HepG2 (cell line): Measurements from ENCODE around the gene CD151. TPM values are rescaled to one million over a fixed set of nuclear protein-coding genes. Genes with fewer than 3 reads are reported as not detected.

Source experiments
- DR1 ChIP-seq: sonication (generic); formaldehyde crosslinking; IDR thresholded peaks from 2 replicates; pipeline ENCODE4 v1.8.0; 2021; ENCODE audit warnings: mild to moderate bottlenecking, missing genetic modification reagents, inconsistent platforms
- EP300 ChIP-seq, 3 experiments: sonication (generic) in 1 of 3; formaldehyde crosslinking in 1 of 3; IDR thresholded peaks; 2 replicates each; pipeline versions ENCODE4 v1.5.1 to v1.6.1; 2011 to 2020; ENCODE audit warnings: low read depth in 2 of 3, low read length in 2 of 3, borderline replicate concordance in 1 of 3, improper control_type of control experiment in 1 of 3, mild to moderate bottlenecking in 1 of 3, missing genetic modification reagents in 1 of 3, moderate library complexity in 1 of 3
- FOSL1 ChIP-seq: sonication (generic); formaldehyde crosslinking; IDR thresholded peaks from 2 replicates; pipeline ENCODE4 v1.9.0; 2021; ENCODE audit warnings: missing genetic modification reagents, borderline replicate concordance
- NFE2 ChIP-seq: sonication (generic); formaldehyde crosslinking; IDR thresholded peaks from 2 replicates; pipeline ENCODE4 v1.4.0; 2020; ENCODE audit warnings: missing genetic modification reagents
- NPAS2 ChIP-seq: sonication (generic); formaldehyde crosslinking; IDR thresholded peaks from 2 replicates; pipeline ENCODE4 v1.8.0; 2022; ENCODE audit warnings: mild to moderate bottlenecking, missing genetic modification reagents, borderline replicate concordance
- NR3C1 ChIP-seq: sonication (generic); formaldehyde crosslinking; IDR thresholded peaks from 2 replicates; pipeline ENCODE4 v1.4.0; 2020; ENCODE audit warnings: missing genetic modification reagents
- PAF1 ChIP-seq: IDR thresholded peaks from 2 replicates; pipeline ENCODE4 v1.6.1; 2016; ENCODE audit warnings: missing genetic modification reagents, missing compliant biosample characterization
- SIX1 ChIP-seq: sonication (generic); formaldehyde crosslinking; IDR thresholded peaks from 2 replicates; pipeline ENCODE4 v1.4.0; 2020; ENCODE audit warnings: missing genetic modification reagents, borderline replicate concordance
- SKI ChIP-seq: fragments of 450-650 bp; IDR thresholded peaks from one replicate; pipeline ENCODE4 v1.6.1; 2018; ENCODE audit warnings: mild to moderate bottlenecking; ENCODE audit not compliant: partially characterized antibody
- SPEN ChIP-seq: sonication (generic); formaldehyde crosslinking; IDR thresholded peaks from 2 replicates; pipeline ENCODE4 v1.5.1; 2020; ENCODE audit warnings: low read depth, mild to moderate bottlenecking, missing genetic modification reagents
- THAP8 ChIP-seq: sonication (generic); formaldehyde crosslinking; IDR thresholded peaks from 2 replicates; pipeline ENCODE4 v1.5.1; 2020; ENCODE audit warnings: missing genetic modification reagents, mild to moderate bottlenecking, borderline replicate concordance
- TMF1 ChIP-seq: sonication (generic); formaldehyde crosslinking; IDR thresholded peaks from 2 replicates; pipeline ENCODE4 v1.8.1; 2022; ENCODE audit warnings: low read depth, missing genetic modification reagents
- TSC22D2 ChIP-seq: sonication (generic); formaldehyde crosslinking; IDR thresholded peaks from 2 replicates; pipeline ENCODE4 v1.5.1; 2020; ENCODE audit warnings: missing genetic modification reagents, mild to moderate bottlenecking, borderline replicate concordance
- ZBTB7A ChIP-seq: sonication (generic); formaldehyde crosslinking; IDR thresholded peaks from 2 replicates; pipeline ENCODE4 v1.8.0; 2022; ENCODE audit warnings: mild to moderate bottlenecking, missing genetic modification reagents
- ZNF407 ChIP-seq: sonication (generic); formaldehyde crosslinking; IDR thresholded peaks from one replicate; pipeline ENCODE4 v1.5.1; 2020; ENCODE audit warnings: mild to moderate bottlenecking, missing genetic modification reagents; ENCODE audit errors: not compliant biosample characterization
- ZNF564 ChIP-seq: sonication (generic); formaldehyde crosslinking; IDR thresholded peaks from 2 replicates; pipeline ENCODE4 v1.8.1; 2023; ENCODE audit warnings: mild to moderate bottlenecking, missing genetic modification reagents
- ZNF569 ChIP-seq: sonication (generic); formaldehyde crosslinking; IDR thresholded peaks from 2 replicates; pipeline ENCODE4 v1.5.0; 2020; ENCODE audit warnings: mild to moderate bottlenecking, missing genetic modification reagents, moderate library complexity, borderline replicate concordance
- ZNF644 ChIP-seq: IDR thresholded peaks from 2 replicates; pipeline ENCODE4 v1.6.1; 2016; ENCODE audit warnings: low read depth
- ZNF788 ChIP-seq: sonication (generic); formaldehyde crosslinking; IDR thresholded peaks from 2 replicates; pipeline ENCODE4 v1.5.0; 2020; ENCODE audit warnings: mild to moderate bottlenecking, missing genetic modification reagents, borderline replicate concordance
- ZNF790 ChIP-seq: sonication (generic); formaldehyde crosslinking; IDR thresholded peaks from 2 replicates; pipeline ENCODE4 v1.8.0; 2022; ENCODE audit warnings: missing genetic modification reagents, mild to moderate bottlenecking, borderline replicate concordance
- ZSCAN30 ChIP-seq: sonication (generic); formaldehyde crosslinking; IDR thresholded peaks from 2 replicates; pipeline ENCODE4 v1.5.0; 2020; ENCODE audit warnings: mild to moderate bottlenecking, missing genetic modification reagents
- polyA plus RNA-seq, 8 experiments: library from polyadenylated mRNA; depleted of rRNA in 3 of 8; stranded (reverse) in 7 of 8; unstranded in 1 of 8; fragments of >200 nt; fragmentation: Illumina TruSeq in 4 of 8; extraction: Trizol in 4 of 8; gene quantifications; 2 replicates each; pipeline versions ENCODE4 v1.2.1 to v1.2.3, GENCODE V29; 2011 to 2016; ENCODE audit warnings: low read depth in 4 of 8, missing spikeins in 1 of 8, mixed read lengths in 1 of 8; ENCODE audit not compliant: insufficient read depth in 1 of 8
- total RNA-seq, 5 experiments: library from RNA; depleted of rRNA; stranded (reverse); fragments of >200 nt; fragmentation: Illumina TruSeq; extraction: Trizol; gene quantifications; 2 replicates each; pipeline ENCODE4 v1.2.3, GENCODE V29; 2016; ENCODE audit warnings: low read depth in 1 of 5

The CD151 gene
- total and polyA plus RNA-seq, 2 of the 13 experiments (the other 11 are each of a cell fraction or from before 2014, with no cell fraction given) = 125 to 197 TPM

GRCh38 chr11:797296-798092 is 35.3 kb upstream of the CD151 start (continued):
- TF ChIP-seq ZNF790 (CRISPR knock-in tag) = no peak; the same call in 1 of the 2 replicates
- TF ChIP-seq ZNF569 (CRISPR knock-in tag) = 0 out of 2 replicates have a peak, but pooled peaks have one; percentile 61
- TF ChIP-seq ZNF644 = no peak
- TF ChIP-seq EP300 (IDR thresholded peaks at IDR 0.05; ENCODE audit: low read depth in 2 of 2, low read length in 2 of 2) = no peak
- TF ChIP-seq EP300 (CRISPR knock-in tag; IDR thresholded peaks at IDR 0.05; ENCODE audit: borderline replicate concordance) = no peak
- TF ChIP-seq ZBTB7A = no peak
- no peak for TF ChIP-seq PAF1
- TF ChIP-seq ZNF788 (CRISPR knock-in tag) = 0 out of 2 replicates have a peak, but pooled peaks have one; percentile 28
- no peak for TF ChIP-seq SIX1 (CRISPR knock-in tag)
- no peak for TF ChIP-seq FOSL1
- TF ChIP-seq NFE2 = no peak
- no peak for TF ChIP-seq ZNF407
- TF ChIP-seq NPAS2 (CRISPR knock-in tag) = no peak
- no peak for TF ChIP-seq TSC22D2 (CRISPR knock-in tag)
- no peak; the same call in 1 of the 2 replicates for TF ChIP-seq ZNF564 (CRISPR knock-in tag)
- no peak for TF ChIP-seq SKI
- TF ChIP-seq DR1 = no peak
- TF ChIP-seq NR3C1 (CRISPR knock-in tag) = no peak
- peak; percentile 61 for TF ChIP-seq SPEN
- TF ChIP-seq THAP8 (CRISPR knock-in tag) = no peak
- no peak; the same call in 1 of the 2 replicates for TF ChIP-seq TMF1 (CRISPR knock-in tag)
- TF ChIP-seq ZSCAN30 = no peak
